OCI-LY1 (cell line): Measurements from ENCODE around the gene POTEH.
"Not testable (repeated sequence)": the region's sequence is repeated elsewhere in the genome, so short reads cannot be mapped to it uniquely, and the experiment has no call there.

Experiments
- H2AFZ ChIP-seq: fragments of 200-600 bp; sonication (generic), shearing (Covaris generic); 2 replicates; pipeline ENCODE4 v1.6.0; 2014; ENCODE audit warnings: antibody characterized with exemption, mild to moderate bottlenecking, low read length
- H3F3A ChIP-seq: fragments of 200-600 bp; sonication (generic), shearing (Covaris generic); 2 replicates; pipeline ENCODE4 v1.6.0; 2014; ENCODE audit warnings: mild to moderate bottlenecking, antibody characterized with exemption, low read length, moderate library complexity; ENCODE audit not compliant: insufficient read depth
- H3K27ac ChIP-seq: fragments of 200-600 bp; sonication (generic); 2 replicates; pipeline ENCODE4 v1.5.1; 2014; ENCODE audit warnings: low read length, mixed run types, mild to moderate bottlenecking, low read depth; ENCODE audit not compliant: poor library complexity, severe bottlenecking
- H3K27me3 ChIP-seq: fragments of 200-600 bp; sonication (generic); 2 replicates; pipeline ENCODE4 v1.6.0; 2014; ENCODE audit warnings: antibody characterized with exemption, mild to moderate bottlenecking, low read length, moderate library complexity; ENCODE audit not compliant: insufficient read depth
- H3K36me3 ChIP-seq: fragments of 200-600 bp; sonication (generic); 2 replicates; pipeline ENCODE4 v1.6.1; 2014; ENCODE audit warnings: mild to moderate bottlenecking, antibody characterized with exemption, low read length, moderate library complexity, mixed read lengths; ENCODE audit not compliant: insufficient read depth
- H3K4me1 ChIP-seq: fragments of 200-600 bp; sonication (generic); 2 replicates; pipeline ENCODE4 v1.5.1; 2014; ENCODE audit warnings: mild to moderate bottlenecking, low read length, moderate library complexity; ENCODE audit not compliant: insufficient read depth, severe bottlenecking
- H3K4me2 ChIP-seq: fragments of 200-600 bp; sonication (generic), shearing (Covaris generic); 2 replicates; pipeline ENCODE4 v1.6.1; 2014; ENCODE audit warnings: low read length
- H3K4me3 ChIP-seq: fragments of 200-600 bp; sonication (generic); 2 replicates; pipeline ENCODE4 v1.5.1; 2014; ENCODE audit warnings: low read length, low read depth, mild to moderate bottlenecking, mixed read lengths; ENCODE audit not compliant: poor library complexity, severe bottlenecking
- H3K79me2 ChIP-seq: fragments of 200-600 bp; shearing (Covaris generic); 2 replicates; pipeline ENCODE4 v1.6.1; 2016; ENCODE audit warnings: mixed run types, low read length, mixed read lengths; ENCODE audit not compliant: insufficient read depth
- H3K9ac ChIP-seq: fragments of 200-600 bp; sonication (generic), shearing (Covaris generic); 2 replicates; pipeline ENCODE4 v1.6.1; 2014; ENCODE audit warnings: mild to moderate bottlenecking, low read length, mixed read lengths
- H3K9me2 ChIP-seq: fragments of 200-600 bp; sonication (generic), shearing (Covaris generic); 2 replicates; pipeline ENCODE4 v1.6.1; 2014; ENCODE audit warnings: low read depth, mild to moderate bottlenecking, low read length, mixed read lengths
- H3K9me3 ChIP-seq: fragments of 200-600 bp; shearing (Covaris generic); 2 replicates; pipeline ENCODE4 v1.6.1; 2014; ENCODE audit warnings: low read length, mixed read lengths
- H4K20me1 ChIP-seq: fragments of 200-600 bp; sonication (generic), shearing (Covaris generic); 2 replicates; pipeline ENCODE4 v1.6.0; 2016; ENCODE audit warnings: mild to moderate bottlenecking, low read length; ENCODE audit not compliant: insufficient read depth

The POTEH gene

DNA sequence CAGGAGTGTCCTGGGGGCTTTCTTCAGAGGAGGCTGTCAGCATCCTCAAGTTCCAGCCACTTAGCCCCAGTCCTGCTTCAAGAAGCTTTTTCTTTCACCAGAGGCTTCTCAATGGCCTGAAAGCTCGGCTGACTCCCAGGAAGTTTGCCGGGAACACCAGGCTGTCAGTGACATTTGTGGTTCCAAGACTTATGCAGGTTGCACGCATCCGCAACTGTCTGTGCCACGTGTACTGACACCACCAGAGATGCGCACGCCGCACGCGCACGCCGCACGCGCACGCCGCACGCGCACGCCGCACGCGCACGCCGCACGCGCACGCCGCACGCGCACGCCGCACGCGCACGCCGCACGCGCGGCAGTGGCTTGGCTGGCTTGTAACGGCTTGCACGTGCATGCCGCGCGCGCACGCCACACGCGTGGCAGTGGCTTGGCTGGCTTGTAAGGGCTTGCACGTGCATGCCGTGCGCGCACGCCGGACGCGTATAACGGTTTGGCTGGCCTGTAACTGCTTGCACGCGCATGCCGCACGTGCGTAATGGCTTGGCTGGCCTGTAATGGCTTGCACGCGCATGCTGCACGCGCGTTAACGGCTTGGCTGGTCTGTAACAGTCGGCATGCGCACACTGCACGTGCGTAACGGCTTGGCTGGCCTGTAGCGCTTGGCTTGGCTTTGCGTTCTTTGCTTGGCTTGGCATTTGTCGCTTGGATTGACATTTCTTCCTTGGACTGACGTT lies 646 bp upstream of the POTEH start:
- not testable (repeated sequence) for H3K4me3 ChIP-seq, H3K79me2 ChIP-seq, H3K9me2 ChIP-seq, H3K27ac ChIP-seq, H3F3A ChIP-seq, H3K4me1 ChIP-seq, H3K36me3 ChIP-seq, H3K9ac ChIP-seq, H2AFZ ChIP-seq, H3K4me2 ChIP-seq, H4K20me1 ChIP-seq, H3K9me3 ChIP-seq, H3K27me3 ChIP-seq

DNA sequence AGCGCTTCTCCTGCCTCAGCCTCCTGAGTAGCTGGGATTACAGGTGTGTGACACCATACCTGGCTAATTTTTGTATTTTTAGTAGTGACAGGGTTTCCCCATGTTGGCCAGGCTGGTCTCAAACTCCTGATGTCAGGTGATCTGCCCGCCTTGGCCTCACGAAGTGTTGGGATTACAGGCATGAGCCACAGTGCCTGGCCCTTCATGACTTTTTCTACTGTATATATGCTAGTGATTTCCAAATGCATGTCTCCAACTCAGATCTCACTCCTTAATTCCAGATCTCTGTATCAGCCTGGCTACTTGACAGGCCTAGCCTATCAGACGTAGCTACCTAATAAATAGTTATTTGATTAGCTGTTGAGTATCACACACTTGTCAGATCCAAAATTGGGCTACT lies 23.8 kb downstream of the POTEH start:
- not testable (repeated sequence) for H3K36me3 ChIP-seq, H3K27ac ChIP-seq, H3K4me2 ChIP-seq, H3K4me1 ChIP-seq, H3K4me3 ChIP-seq, H2AFZ ChIP-seq, H3K79me2 ChIP-seq, H4K20me1 ChIP-seq, H3K27me3 ChIP-seq, H3K9ac ChIP-seq, H3K9me3 ChIP-seq, H3F3A ChIP-seq, H3K9me2 ChIP-seq

DNA sequence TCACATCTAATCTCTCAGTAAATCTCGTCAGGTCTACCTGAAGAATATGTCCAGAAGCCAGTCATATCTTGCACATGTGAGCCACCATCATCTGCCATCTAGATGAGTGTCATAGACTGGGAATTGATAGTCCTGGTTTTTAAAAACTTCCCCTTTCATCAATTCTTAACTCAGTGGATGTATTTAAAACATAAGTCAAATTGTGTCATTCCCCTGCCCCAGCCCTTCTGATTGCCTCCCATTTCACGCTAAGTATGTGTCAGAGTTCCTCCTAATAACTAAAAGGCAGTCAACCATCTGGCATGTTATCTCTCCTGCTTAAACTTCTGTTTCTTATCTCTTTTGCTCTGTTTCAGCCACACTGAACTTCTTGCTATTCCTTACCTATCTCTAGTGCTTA lies 24.3 kb downstream of the POTEH start:
- H3K9ac ChIP-seq, H3F3A ChIP-seq, H3K79me2 ChIP-seq, H4K20me1 ChIP-seq, H3K9me2 ChIP-seq, H3K4me1 ChIP-seq, H3K9me3 ChIP-seq, H2AFZ ChIP-seq, H3K36me3 ChIP-seq, H3K4me3 ChIP-seq, H3K27me3 ChIP-seq, H3K27ac ChIP-seq, H3K4me2 ChIP-seq: not testable (repeated sequence)

DNA sequence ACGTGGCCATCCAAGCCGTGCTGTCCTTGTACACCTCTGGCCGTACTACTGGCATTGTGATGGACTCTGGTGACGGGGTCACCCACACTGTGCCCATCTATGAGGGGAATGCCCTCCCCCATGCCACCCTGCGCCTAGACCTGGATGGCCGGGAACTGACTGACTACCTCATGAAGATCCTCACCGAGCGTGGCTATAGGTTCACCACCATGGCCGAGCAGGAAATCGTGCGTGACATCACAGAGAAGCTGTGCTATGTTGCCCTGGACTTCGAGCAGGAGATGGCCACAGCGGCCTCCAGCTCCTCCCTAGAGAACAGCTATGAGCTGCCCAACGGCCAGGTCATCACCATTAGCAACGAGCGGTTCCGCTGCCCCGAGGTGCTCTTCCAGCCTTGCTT lies 32.1 kb downstream of the POTEH start:
- H3K27ac ChIP-seq, H3K79me2 ChIP-seq, H3K4me3 ChIP-seq, H3K27me3 ChIP-seq, H3K9me3 ChIP-seq, H3K4me2 ChIP-seq, H3F3A ChIP-seq, H3K36me3 ChIP-seq, H3K9ac ChIP-seq, H3K9me2 ChIP-seq, H3K4me1 ChIP-seq, H2AFZ ChIP-seq, H4K20me1 ChIP-seq: not testable (repeated sequence)

DNA sequence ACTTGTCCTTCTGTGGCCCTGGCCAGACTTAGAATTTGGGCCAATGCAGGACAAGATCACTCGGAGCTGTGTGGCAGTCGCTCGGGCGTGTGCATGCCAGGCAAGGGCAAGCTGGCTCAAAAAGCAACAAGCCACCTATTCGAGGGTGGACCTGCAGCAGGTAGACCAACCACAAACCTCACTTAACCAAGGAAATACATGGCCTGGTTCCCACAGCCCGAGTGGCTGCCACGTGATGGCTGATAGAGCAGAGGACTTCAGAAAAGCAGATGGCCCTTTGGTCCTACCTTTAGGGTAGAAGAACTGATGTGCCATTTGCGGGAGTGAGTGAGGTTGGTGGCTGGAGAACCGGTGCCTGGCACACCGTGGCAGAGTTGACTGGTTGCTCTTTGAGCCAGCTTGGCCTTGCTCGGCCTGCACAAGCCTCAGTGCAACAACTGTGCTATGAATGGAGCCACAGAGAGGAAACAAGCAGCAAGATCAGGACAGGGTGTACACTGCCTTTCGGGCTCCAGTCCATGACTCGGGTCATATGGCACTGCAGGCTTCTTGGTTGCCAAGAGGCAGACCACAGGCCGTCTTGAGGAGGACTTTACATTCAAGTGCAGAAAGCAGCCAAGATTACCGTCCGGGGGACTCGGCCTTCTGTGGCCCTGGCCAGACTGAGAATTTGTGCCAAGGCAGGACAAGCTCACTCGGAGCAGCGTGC lies 39.5 kb downstream of the POTEH start:
- H3K36me3 ChIP-seq, H3K79me2 ChIP-seq, H3K9ac ChIP-seq, H3K9me3 ChIP-seq, H2AFZ ChIP-seq, H3K27me3 ChIP-seq, H3K4me2 ChIP-seq, H3K27ac ChIP-seq, H3K4me3 ChIP-seq, H3F3A ChIP-seq, H4K20me1 ChIP-seq, H3K4me1 ChIP-seq, H3K9me2 ChIP-seq: not testable (repeated sequence)

DNA sequence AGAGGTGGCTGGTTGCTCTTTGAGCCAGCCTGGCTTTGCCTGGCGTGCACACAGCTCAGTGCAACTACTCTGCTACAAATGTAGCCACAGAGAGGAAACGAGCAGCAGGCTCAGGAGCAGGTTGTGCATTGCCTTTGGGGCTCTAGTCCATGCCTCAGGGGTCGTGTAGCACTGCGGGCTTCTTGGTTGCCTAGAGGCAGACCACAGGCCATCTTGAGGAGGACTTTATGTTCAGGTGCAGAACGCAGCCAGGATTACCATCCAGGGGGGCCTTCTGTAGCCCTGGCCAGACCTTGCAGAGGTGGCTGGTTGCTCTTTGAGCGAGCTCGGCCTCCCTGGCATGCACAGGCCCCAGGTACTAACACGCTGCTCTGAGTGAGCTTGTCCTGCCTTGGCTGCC lies 41.2 kb downstream of the POTEH start:
- H3K27me3 ChIP-seq, H3K36me3 ChIP-seq, H3K4me2 ChIP-seq, H3K9ac ChIP-seq, H3K4me1 ChIP-seq, H3K9me3 ChIP-seq, H2AFZ ChIP-seq, H3K4me3 ChIP-seq, H3K9me2 ChIP-seq, H3K27ac ChIP-seq, H4K20me1 ChIP-seq, H3F3A ChIP-seq, H3K79me2 ChIP-seq: not testable (repeated sequence)

DNA sequence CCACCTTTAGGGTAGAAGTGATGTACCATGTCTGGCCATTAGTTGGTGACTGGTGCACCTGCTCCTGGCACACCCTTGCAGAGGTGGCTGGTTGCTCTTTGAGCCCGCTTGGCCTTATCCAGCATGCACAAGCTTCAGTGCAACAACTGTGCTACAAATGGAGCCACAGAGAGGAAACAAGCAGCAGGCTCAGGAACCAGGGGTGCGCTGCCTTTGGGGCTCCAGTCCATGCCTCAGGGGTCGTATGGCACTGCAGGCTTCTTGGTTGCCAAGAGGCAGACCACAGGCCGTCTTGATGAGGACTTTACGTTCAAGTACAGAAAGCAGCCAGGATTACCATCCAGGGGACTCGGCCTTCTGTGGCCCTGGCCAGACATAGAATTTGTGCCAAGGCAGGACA lies 44.6 kb downstream of the POTEH start:
- not testable (repeated sequence) for H3K9me2 ChIP-seq, H3K79me2 ChIP-seq, H3K27me3 ChIP-seq, H3K36me3 ChIP-seq, H3K4me3 ChIP-seq, H4K20me1 ChIP-seq, H2AFZ ChIP-seq, H3K4me2 ChIP-seq, H3K9me3 ChIP-seq, H3K4me1 ChIP-seq, H3F3A ChIP-seq, H3K9ac ChIP-seq, H3K27ac ChIP-seq
